ENCODE results near the gene FGF5. TPM values are rescaled to one million over a fixed set of nuclear protein-coding genes. Genes with fewer than 3 reads are reported as not detected.
"Not testable (repeated sequence)": the region's sequence is repeated elsewhere in the genome, so short reads cannot be mapped to it uniquely, and the experiment has no call there.

Gene FGF5
- total RNA-seq, 1 donor from 2014 or later: not detected

DNA sequence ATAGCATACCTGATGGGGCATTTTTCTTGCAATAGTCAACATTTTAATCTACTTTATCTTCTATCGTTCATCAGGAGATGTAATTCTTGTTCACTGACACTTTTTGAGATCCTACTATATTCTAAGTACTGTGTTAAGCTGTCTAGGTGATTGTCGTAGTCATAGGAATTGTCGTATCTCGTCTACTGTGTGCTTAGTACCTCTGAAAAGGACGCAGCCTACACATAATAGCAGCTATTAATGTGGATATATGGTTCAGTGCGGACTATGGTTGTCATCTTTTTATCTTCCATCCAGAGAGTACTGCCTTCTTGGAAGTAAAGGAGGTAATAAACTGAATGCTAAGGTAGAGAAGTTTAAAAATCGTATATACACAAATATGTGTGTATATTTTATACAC is 47.2 kb downstream of the FGF5 start:
- no peaks in the 10 kb centered on the region for H3K4me1 ChIP-seq
- H3K27me3 ChIP-seq: no peaks in the 10 kb centered on the region
- DNase-seq (ENCODE audit: extremely low spot score in 2 of 2): no peak
- TF ChIP-seq POLR2A (IDR thresholded peaks at IDR 0.05): no peak
- TF ChIP-seq, protein P1, sequence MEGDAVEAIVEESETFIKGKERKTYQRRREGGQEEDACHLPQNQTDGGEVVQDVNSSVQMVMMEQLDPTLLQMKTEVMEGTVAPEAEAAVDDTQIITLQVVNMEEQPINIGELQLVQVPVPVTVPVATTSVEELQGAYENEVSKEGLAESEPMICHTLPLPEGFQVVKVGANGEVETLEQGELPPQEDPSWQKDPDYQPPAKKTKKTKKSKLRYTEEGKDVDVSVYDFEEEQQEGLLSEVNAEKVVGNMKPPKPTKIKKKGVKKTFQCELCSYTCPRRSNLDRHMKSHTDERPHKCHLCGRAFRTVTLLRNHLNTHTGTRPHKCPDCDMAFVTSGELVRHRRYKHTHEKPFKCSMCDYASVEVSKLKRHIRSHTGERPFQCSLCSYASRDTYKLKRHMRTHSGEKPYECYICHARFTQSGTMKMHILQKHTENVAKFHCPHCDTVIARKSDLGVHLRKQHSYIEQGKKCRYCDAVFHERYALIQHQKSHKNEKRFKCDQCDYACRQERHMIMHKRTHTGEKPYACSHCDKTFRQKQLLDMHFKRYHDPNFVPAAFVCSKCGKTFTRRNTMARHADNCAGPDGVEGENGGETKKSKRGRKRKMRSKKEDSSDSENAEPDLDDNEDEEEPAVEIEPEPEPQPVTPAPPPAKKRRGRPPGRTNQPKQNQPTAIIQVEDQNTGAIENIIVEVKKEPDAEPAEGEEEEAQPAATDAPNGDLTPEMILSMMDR (IDR thresholded peaks at IDR 0.05): no peak
- TF ChIP-seq POLR2AphosphoS5 (IDR thresholded peaks at IDR 0.05; ENCODE audit: insufficient read depth in 1 of 2, low read depth in 1 of 2): no peak
- intact Hi-C loops (cut with DNase I): no loop called here
- no peaks in the 10 kb centered on the region for H3K36me3 ChIP-seq
- H3K9me3 ChIP-seq: no peaks in the 10 kb centered on the region
- no peak overlapping the region for H3K4me3 ChIP-seq
- no peak overlapping the region for H3K27ac ChIP-seq

DNA sequence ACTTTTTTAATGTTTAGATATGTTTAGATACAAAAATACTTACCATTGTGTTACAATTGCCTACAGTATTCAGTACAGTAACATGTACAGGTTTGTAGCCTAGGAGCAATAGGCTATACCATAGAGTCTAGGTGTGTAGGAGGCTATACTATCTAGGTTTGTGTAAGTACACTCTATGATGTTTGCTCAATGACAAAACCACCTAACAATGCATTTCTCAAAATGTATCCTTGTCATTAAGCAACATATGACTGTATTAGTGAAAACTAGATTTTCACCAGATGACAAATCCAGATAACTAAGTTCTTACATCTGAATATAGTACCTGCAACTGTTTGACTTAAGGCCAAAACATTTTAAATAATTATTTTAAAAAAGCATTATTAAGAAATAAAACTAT is 49.4 kb downstream of the FGF5 start:
- H3K27me3 ChIP-seq; H3K9me3 ChIP-seq; intact Hi-C loops (cut with DNase I); DNase-seq (ENCODE audit: extremely low spot score in 2 of 2); H3K4me3 ChIP-seq; H3K36me3 ChIP-seq; H3K4me1 ChIP-seq; H3K27ac ChIP-seq: not testable (repeated sequence)

DNA sequence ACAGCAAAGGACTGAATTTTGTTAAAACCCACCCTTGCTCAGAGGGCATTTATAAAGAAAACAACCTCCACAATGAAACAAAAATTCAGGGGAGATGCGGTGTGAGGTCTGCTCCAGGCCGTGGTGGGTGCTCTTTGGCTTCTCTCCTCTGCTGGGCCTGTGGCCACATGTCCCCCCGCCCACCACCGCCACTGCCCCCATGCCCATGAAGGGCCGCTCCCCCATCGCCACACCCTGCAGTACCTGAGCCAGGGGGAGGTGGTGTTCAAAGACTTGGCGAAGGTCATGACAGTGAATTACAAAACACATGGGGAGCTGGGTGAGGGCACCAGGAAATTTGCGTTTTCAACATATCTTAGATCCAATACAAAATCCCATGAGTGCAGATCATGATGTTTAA is 54.9 kb downstream of the FGF5 start:
- H3K9me3 ChIP-seq: no peaks in the 10 kb centered on the region
- intact Hi-C loops (cut with DNase I): no loop called here
- no peaks in the 10 kb centered on the region for H3K27me3 ChIP-seq
- no peaks in the 10 kb centered on the region for H3K36me3 ChIP-seq
- no peak for DNase-seq (ENCODE audit: extremely low spot score in 2 of 2)
- TF ChIP-seq, protein P1 (IDR thresholded peaks at IDR 0.05): no peak
- TF ChIP-seq POLR2AphosphoS5 (IDR thresholded peaks at IDR 0.05; ENCODE audit: insufficient read depth in 1 of 2, low read depth in 1 of 2) (no peak), POLR2A (IDR thresholded peaks at IDR 0.05) (no peak)
- H3K4me1 ChIP-seq: no peaks in the 10 kb centered on the region
- H3K4me3 ChIP-seq: no peak overlapping the region
- H3K27ac ChIP-seq: no peak overlapping the region

DNA sequence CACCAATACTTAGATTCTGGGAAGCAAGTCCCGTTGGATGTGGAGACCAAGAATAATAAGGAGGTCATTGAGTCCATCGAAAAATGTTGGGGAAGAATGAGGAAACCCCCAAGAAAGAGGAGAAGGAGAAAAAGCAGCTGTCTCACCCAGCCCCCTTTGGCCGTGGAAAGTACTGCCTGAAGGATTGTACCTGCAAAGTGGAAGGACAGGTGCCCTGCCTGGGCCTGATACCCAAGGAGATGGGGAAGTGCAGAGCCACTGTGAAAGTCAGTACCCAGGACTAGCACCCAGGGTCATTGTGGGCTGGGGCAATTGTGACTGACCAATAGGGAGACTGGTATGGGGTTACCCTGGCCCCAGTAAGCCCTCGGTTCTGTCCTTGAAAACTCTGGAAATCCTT is 55.3 kb downstream of the FGF5 start:
- H3K4me3 ChIP-seq: no peak overlapping the region
- no peak for DNase-seq (ENCODE audit: extremely low spot score in 2 of 2)
- no peaks in the 10 kb centered on the region for H3K27me3 ChIP-seq
- TF ChIP-seq POLR2AphosphoS5 (IDR thresholded peaks at IDR 0.05; ENCODE audit: insufficient read depth in 1 of 2, low read depth in 1 of 2) (no peak), POLR2A (IDR thresholded peaks at IDR 0.05) (no peak)
- TF ChIP-seq, protein P1 (IDR thresholded peaks at IDR 0.05): no peak
- no peaks in the 10 kb centered on the region for H3K4me1 ChIP-seq
- no peak overlapping the region for H3K27ac ChIP-seq
- H3K9me3 ChIP-seq: no peaks in the 10 kb centered on the region
- no peaks in the 10 kb centered on the region for H3K36me3 ChIP-seq
- intact Hi-C loops (cut with DNase I): no loop called here

DNA sequence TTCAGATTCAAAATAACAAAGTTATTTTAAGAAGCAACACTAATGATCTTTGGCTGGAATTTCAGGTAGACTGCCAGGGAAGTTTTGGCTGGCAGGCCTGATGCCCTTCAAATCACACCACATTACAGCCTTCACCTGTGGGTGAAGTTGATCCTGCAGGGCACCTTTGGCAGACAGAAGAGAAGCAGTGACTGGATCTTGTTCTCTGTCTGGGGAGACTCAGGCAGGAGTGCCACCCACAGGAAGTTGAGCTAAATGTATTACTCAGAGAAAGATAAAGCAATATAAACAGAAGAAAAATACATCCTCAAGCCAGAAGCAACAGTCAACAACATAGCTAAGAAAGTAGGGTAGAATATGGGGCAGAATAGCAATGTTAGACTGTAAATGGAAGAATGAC is 56.3 kb downstream of the FGF5 start:
- Histone ChIP-seq H3K27ac (no peak overlapping the region), H3K36me3 (no peaks in the 10 kb centered on the region), H3K27me3 (no peaks in the 10 kb centered on the region), H3K9me3 (no peaks in the 10 kb centered on the region), H3K4me3 (no peak overlapping the region), H3K4me1 (no peaks in the 10 kb centered on the region)
- TF ChIP-seq POLR2AphosphoS5 (IDR thresholded peaks at IDR 0.05; ENCODE audit: insufficient read depth in 1 of 2, low read depth in 1 of 2) (no peak), POLR2A (IDR thresholded peaks at IDR 0.05) (no peak)
- TF ChIP-seq, protein P1 (IDR thresholded peaks at IDR 0.05): no peak
- intact Hi-C loops (cut with DNase I): no loop called here
- DNase-seq (ENCODE audit: extremely low spot score in 2 of 2): no peak

DNA sequence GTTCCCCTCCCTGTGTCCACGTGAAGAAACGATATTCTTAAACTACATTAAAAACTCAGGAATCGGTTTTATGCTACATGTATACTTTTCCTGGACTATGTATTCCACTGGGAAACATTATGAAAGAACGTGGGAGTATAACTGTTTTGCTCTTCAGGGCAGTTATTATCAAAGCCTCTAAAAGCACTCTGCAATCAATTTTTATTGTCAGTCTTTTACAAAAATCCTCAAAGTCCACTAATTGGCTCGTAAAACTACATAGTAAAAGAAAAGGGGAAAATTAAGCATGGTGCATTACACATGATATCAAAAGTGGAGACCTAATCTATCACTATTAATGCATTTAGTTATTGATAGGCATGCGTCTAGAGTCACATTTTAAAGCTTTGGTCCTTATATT is 57.7 kb downstream of the FGF5 start:
- intact Hi-C loops (cut with DNase I): no loop called here
- Histone ChIP-seq H3K4me1 (no peaks in the 10 kb centered on the region), H3K9me3 (no peaks in the 10 kb centered on the region), H3K4me3 (no peak overlapping the region), H3K27ac (no peak overlapping the region), H3K27me3 (no peaks in the 10 kb centered on the region), H3K36me3 (no peaks in the 10 kb centered on the region)
- DNase-seq (ENCODE audit: extremely low spot score in 2 of 2): no peak
- TF ChIP-seq, protein P1 (IDR thresholded peaks at IDR 0.05): no peak
- TF ChIP-seq POLR2AphosphoS5 (IDR thresholded peaks at IDR 0.05; ENCODE audit: insufficient read depth in 1 of 2, low read depth in 1 of 2) (no peak), POLR2A (IDR thresholded peaks at IDR 0.05) (no peak)
